ENCODE data around the gene CDH2.

Gene CDH2

DNA sequence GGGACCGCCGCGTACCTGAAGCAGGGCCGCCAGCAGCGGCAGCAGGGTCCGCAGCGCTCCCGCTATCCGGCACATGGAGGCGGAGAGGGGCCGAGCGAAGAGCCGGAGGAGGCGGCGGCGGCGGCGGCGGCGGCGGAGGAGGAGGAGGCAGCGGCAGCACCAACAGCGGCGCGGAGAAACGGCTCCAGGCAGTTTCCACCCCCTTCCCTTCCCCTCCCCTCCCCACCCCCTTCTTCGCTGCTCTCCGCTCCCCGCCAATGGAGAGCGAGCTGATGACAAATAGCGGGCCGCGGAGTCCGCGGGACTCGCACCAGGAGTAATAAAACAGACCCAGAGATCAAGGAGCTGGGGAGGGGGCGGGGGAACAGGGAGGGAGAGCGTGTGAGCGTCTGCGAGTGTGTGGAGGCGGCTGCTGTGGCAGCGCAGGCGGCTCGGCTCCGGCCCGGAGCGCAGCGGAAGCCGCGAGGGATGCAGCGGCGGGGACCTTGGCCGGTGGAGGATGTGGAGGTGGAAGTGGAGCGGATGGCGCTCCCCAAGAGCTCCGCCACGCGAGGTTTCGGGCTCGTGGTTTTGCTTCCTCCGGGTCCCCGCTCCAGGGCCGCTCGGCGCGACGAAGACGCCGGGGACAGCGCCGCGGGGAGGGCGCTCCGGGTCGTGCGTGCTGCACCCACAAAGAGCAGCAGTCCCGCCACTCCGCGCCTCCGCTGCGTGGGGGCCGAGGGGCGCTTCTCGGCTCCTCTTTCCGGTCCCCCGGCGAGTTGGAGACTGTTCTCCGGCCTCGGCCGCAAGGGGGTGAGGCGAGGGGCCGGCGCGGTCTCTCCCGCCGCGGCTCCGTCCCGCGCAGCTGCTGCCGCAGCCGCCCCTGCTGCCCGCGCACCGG lies at the start of gene CDH2:
TSS of gene CDH2 (minus strand) at position 183 of the 880 bp plus-strand sequence. CDS start at position 75, 108 bp downstream.
- no peak for DNase-seq (ENCODE audit: low read depth in 3 of 3)

DNA sequence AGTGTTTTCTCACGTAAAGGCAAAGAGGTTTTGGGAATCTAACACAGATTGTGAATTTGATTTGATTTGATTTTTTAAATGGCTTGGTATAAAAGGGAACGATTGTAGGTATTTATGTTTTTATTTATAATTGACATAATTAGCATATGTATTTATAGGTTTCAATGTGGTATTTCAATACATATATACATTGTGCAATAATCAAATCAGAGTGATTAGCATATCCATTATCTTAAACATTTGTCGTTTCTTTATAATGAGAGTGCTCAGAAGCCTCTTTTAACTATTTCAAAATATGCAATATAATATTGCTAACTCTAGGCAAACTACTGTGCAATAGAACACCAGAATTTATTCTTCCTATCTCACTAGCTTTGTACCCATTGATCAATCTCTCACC lies 35.1 kb upstream of the CDH2 start:
- DNase-seq (ENCODE audit: low read depth in 3 of 3): no peak

DNA sequence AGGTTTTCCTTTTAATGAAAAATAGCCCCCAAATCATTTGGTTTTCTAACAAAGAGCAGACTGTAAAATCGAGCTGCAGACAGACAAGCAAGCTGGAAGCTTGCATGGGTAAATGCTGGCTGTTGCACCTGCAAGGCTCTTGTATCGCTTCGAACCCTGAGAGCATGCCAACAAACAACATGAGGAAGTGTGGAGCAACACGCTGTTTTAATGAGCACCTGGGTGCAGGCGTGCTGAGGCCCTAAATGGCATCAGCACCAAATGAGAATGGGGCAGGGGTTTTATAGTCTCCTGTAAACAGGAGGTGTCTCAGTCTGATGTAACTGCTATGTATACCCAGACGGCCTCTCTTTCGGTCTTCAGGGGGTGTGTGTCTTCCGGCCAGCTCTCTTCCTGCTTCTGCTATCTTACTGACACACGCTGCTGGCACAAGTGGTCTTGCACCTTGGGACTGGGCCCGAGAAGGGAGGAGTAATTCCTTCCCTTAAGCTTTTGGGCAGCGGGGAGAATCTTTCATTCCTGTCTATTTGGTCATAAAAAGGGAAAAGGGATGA lies 31.9 kb upstream of the CDH2 start:
- no peak for DNase-seq (ENCODE audit: low read depth in 3 of 3)

DNA sequence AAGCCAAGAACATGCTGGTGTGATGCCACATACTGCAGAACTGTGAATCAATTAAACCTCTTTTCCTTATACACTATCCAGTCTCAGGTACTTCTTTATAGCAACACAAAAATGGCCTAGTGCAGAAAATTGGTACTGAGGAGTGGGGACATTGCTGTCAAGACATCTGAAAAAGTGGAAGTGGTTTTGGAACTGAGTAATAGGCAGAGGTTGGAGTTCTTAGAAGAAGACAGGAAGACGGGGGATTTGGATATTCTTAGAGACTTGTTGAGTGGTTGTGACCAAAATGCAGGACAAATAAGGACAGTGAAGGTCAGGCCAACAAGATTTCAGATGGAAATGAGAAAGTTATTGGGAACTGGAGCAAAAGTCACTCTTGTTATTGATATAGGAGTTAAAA lies 31.3 kb upstream of the CDH2 start:
- no peak for DNase-seq (ENCODE audit: low read depth in 3 of 3)

DNA sequence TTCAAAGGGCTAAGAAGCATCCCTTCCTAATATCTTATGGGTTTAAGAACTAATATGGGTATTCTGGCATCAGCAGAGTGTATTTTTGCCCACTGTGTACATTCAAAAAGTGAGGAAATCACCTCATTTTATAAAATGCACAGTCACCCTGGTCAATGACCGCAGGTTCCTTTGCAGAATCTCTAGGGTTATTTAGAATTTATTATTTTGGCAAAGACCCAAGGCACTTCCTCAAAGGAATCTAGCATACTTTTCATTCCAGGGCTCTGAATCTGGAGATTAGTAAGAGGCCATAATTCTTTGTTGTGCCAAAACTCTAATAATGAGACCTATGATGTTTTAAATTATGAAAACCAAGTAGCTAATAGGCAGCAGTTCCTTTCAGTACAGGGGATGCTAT lies 27.2 kb upstream of the CDH2 start:
- DNase-seq (ENCODE audit: low read depth in 3 of 3): no peak

DNA sequence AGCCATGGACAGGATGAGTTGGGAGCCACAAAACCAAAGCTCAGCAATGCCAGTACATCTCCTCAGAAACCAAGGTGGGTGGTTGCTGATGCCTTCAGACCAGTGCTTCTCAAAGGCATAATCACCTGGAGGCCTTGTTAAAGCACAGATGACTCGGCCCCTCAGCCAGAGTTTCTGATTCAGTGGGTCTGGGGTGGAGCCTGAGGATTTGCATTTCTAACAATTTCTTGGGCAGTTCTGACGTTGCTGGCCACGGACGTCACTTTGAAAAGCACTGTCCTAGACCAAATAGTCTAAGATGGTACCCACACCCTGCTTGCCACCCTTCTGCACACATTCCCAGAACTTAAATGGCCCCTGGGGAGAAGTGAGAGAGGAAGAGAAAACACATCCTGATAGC lies 24.1 kb upstream of the CDH2 start:
- no peak for DNase-seq (ENCODE audit: low read depth in 3 of 3)

DNA sequence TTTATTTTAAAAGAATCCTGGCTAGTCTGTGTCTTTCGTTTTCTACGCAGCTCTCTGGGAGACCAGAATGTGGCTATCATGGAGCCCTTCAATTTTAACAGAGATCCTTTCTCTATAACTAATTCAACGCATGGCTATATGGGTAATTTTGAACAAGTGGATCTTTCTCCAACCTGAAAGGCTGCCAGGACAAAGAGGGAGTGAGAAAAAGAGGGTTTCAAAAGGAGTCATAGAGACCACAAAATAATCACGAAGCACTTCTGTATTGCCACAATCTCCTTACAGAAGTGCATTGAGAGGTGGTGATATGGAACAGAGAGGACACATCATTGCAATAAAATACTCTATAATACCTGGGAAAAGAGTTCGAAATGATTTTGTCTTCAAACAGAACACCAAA lies 21.7 kb upstream of the CDH2 start:
- DNase-seq (ENCODE audit: low read depth in 3 of 3): no peak

DNA sequence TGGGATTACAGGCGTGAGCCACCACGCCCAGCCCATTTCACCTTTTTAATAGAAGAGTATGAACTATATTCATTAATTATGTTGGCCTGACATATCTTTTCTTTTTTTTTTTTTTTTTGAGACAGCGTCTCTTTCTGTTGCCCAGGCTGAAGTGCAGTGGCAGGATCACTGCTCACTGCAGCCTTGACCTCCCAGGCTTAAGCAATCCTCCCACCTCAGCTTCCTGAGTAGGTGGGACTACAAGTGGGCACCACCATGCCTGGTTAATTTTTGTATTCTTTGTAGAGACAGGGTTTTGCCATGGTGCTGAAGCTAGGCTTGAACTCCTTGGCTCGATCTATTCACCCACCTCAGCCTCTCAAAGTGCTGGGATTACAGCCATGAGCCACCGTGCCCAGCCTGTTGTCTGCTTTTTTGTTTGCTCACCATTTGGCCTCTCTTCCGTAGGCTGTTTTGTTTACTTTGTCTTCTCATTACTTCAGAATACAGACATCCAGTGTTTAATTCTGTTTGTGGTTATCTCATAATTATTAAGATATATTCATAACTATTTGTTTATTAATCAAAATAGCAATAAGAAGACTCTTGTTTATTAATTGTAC lies 16.3 kb upstream of the CDH2 start:
- no peak for DNase-seq (ENCODE audit: low read depth in 3 of 3)

DNA sequence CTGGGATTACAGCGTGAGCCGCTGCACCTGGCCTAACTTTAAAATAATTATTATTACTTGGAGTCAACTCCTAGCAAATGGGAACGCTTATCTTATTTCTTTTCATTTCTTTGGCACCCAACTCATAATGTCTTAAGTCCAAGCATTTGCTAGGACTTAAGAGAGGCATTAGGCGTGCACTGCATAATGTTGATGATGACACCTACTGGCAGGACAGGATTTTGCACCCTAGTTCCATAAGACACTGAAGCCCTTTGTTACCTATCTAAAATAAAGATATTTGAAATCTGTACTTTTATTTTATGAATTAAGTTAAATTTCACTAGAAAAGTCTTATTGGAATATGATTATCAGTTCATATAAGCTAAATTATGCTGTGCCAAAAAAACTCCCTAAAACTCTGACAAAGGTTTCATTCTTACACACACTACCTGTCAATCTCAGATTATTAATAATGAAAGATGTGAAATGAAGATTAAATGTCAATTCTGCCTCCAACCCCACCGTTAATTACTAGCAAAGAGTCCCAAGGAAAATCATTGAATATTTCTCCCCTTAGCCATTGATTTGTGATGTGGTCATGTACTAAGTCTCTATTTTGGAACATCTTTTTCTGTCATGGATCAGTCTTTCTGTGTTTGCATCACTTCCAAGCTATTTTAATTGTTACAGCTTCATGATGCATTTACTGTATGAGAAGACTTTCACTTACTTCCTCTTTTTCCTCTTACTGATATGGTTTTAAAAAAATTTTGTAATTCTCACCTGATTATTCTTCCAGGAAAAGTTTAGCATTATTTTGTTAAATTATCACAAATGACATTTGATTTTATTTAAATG lies 12.7 kb upstream of the CDH2 start:
- DNase-seq (ENCODE audit: low read depth in 3 of 3): no peak

DNA sequence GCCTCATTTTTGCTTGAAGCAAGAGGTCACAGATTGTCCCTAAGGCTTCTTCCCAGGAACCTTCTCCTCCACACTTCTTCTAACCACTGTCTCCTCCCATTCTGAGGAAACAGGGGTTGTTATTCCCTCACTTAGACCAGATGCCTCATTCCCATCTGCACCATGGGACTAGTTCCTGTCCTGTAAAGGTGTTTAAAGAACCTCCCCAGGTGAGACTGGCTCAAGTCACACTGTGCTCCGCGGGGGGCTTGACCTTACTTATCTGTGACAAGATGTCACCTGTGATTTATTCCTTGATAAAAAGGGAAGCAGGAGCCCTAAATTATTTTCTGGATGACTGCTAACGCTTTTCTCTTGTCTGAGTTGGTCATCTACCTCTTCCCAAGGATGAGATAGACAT lies 8.2 kb upstream of the CDH2 start:
- DNase-seq (ENCODE audit: low read depth in 3 of 3): no peak

DNA sequence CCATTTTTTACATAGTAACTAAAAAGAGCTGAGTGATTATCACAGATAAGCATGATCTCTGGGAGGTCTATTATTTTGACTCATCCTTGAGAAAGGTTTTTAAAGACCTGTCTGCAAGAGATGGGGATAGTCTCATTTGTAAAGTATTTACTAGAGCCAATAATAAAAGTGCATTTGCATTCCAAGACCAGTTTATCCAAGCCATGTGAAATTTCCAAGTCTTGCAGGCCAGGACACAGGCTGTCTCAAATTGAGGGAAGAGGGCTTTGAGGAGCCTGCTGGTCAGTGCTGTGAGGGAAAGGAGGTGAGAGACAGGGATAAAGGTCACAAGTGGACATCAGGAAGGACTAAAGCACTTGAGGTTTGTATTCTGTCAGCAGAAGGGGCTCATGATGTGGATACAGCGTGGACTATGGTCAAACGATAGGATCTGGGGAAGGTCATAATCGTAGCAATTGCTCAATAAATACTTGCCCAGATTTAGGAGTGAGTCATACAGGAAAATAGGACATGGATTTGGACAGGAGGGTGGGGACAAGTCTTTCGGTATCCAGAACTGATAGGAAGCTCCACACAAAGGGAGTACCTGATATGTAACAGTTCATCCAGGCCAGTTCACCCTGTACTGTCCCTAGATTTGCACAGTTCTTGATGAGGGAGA lies 6.6 kb upstream of the CDH2 start:
- no peak for DNase-seq (ENCODE audit: low read depth in 3 of 3)

DNA sequence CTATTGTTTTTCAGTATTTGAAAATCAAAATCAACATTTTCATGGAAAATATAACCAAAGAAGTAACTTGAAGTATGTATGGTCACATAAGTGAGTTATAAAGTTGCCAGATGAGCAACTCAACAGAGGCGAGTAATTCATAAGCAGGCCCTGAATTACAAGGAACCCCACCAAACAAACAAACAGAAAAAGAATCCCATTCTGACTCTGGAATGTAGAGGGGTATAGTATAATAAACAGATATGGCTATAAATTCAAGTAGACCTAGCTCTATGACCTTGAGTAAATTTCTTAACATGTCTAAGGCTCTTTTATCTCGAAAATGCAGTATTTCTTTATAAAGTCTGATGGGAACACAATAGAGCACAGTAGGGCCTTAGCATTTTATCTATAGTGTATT lies 4.7 kb upstream of the CDH2 start:
- DNase-seq (ENCODE audit: low read depth in 3 of 3): no peak

DNA sequence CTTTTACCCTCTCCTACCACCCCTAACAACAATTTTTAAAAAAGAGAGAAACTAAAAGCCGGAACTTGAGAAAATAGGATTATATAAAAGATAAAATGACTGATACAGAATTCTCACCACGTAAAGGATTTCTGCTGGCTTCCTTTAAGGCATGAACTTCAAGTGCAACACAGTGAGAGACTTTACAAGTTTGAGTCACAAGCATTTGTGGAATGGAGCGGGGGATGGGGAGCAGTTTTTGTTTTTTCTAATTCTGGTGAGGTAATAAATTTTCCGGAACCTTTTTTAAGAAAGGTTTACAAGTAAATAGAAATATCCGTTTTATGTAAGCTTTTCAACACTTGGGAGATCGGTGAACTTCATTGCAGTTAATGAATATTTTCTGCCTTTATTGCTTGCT lies 1.8 kb upstream of the CDH2 start:
- no peak for DNase-seq (ENCODE audit: low read depth in 3 of 3)

DNA sequence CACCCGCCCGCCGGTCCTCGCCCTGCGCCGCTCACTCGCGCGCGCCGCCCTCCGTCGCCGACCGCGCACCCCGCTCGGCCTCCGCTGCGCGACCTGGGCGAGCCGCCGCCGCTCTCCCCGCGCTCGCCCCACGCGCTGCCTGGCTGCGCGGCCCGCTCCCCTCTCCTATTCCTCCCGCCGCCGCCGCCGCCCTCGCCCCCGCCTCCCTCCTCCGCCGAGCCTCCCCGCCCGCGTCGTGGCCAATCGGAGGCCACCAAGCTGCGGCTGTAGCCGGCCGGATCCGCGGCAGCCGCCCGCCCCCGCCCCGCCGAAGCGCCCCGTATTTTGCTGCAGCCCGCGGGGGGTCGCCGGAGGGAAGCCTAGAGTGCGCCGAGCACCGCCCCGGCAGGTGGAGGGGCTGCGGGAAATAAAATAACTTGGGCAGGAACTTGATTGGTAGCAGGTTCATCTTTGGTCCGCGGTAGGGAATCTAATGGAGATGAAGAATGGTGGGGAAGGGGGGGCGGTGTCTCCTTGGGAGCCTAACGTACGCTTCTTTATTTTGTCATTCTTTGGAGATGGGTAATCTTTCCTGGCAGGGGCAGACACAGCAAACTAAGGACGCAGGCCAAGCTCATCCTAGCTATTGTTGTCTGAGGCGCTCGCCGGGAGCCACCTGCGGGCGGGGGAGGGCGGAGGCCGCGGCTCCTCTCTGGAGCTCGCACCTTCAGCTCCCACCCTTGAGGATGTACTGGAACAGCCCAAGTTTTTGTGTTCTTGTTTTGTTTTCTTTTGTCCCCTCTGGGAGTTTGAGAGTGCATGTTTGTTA lies 1.1 kb upstream of the CDH2 start:
- DNase-seq (ENCODE audit: low read depth in 3 of 3): no peak

DNA sequence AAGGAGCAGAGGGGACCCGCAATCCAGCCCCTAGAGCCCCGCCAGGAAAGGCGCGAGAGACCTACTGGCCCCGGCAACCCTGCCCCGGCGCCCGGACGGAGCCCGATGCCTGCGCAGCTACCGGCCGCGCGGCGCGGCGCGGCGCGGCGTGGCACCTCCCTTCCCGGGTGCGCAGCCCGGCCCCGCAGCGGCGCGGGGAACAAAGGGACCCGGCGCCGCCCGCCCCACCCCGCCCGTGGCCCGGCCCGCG lies 307 bp downstream of the CDH2 start:
- DNase-seq (ENCODE audit: low read depth in 3 of 3): no peak

DNA sequence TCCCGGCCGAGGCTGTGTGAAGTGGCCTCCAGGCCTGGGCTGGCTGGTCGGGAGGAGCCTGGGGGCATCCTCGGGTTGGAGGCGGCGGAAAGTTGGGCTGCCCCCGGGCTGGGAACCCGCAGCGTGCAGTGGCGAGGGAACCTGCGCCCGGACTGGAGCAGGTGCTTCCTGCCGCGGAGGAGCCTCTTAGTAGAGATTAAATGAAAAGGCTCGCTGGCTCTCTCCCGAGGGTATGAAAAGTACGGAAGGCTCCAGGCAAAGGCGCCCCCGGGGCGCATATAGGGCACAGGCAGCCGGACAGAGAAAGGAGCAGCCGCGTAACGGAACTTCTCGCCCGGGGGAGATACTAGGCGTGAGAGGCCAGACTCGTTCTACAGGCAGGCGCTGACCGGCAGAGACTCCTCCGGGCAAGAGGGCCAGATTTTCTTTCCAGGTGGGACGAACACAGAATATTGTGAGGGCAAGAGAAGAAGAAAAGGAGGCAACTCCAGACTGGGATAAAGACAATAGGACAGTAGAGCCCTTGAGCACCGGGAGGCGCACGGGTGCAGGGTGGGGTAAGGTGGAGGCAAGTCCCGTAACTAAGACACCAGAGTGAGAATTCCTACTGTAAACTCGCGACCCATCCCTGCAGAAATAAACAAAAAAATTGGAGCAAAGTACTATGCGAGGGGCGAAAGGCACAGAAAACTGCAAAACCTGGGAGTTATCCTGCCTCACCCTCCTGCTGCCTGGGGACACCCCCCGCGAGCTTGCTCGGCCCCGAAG lies 816 bp downstream of the CDH2 start:
- DNase-seq (ENCODE audit: low read depth in 3 of 3): no peak

DNA sequence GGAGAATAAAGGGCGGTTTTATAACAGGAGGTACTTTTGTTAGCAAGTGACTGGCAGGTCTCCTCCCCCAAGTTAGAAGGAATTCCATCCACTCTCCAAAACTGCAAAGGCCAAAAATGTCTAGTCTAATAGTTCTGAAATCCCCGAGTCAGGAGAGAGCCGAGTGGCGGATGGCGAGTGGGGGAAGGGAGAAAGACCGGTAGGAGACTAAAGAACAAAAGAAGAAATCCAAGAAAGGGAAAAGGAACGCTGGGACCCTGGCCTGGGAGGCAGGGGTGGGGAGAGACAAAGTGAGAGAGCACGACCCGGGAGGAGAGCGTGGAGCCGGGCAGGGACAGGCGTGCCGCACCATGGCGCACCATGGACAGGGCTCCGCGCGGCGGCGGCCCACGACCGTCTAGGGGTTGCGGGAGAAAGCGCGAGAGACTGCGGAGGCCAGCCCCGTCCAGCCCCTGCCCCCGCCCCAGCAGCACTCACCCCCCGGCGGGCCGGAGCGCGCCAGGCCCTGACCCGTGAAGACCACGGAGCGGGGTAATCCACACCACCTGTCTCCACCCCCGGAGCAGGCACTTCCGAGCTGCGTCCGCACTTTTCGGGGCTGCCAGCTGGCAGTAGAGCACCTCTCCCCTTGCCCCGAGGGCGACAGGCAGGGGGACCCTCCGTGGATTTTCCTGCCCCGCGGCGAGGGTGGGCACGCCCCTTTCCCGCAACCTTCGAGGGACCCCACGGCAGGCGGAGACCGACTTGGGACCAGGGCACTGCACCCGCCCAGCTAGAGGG lies 1.6 kb downstream of the CDH2 start:
- no peak for DNase-seq (ENCODE audit: low read depth in 3 of 3)

DNA sequence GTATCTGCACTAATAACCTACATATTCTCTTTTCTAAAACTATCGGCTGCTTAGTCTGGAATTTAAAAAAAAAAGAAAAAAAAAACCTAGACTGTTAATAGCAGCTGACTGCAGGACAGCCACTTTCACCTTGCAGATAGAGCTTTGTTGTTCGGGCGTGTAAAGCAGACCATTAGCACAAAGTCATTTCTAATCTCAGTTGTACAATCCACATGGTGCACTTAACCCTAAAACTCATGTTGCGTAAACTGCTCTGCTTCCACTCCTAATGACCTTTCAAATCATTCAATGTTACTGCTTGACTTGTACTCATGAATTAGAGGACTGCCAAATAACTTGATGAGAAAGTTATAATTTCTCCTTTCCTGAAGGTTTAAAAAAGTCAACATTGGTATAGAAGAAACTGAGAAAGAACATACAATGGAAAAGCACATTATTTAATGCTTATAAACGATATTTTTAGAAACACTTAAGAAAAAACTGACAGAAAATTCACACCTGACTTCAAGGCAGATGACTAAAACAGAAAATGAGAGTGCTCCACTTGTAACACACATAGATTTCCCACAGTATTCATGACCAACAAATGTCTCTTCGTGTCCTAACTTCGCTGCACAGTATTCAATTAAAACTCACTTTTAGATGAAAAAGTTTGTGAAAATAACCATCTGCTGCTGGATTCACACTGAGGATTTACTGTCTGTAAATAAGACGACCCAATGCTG lies 2.6 kb downstream of the CDH2 start:
- DNase-seq (ENCODE audit: low read depth in 3 of 3): no peak

DNA sequence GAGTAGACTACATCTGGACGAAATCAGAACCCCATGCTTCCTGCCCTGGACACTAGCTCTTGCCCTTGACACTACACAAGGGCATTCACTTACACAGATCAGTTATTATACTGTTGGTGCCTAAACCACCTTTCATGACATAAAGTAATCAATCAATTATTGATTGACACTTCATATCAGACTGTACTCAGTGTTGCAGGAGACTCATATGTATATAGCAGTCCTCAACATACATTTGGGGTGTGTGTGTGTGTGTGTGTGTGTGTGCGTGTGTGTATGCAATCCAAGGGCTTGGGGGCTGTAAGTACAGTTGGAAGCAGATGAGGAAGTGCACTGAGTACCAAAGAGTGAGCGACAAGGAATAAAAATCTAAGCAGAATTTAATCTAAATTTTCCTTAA lies 5.1 kb downstream of the CDH2 start:
- no peak for DNase-seq (ENCODE audit: low read depth in 3 of 3)
